HTERT RPE-1 (cell line): ENCODE measurements around the gene VIPR1.

Experiments
- in situ Hi-C: fragments of 300-500 bp; cut with MboI; formaldehyde crosslinking; loops from 4 replicates; pipeline ENCODE4 v1.14.3; 2020; ENCODE audit warnings: low sequenced_read_pairs

The VIPR1 gene

DNA sequence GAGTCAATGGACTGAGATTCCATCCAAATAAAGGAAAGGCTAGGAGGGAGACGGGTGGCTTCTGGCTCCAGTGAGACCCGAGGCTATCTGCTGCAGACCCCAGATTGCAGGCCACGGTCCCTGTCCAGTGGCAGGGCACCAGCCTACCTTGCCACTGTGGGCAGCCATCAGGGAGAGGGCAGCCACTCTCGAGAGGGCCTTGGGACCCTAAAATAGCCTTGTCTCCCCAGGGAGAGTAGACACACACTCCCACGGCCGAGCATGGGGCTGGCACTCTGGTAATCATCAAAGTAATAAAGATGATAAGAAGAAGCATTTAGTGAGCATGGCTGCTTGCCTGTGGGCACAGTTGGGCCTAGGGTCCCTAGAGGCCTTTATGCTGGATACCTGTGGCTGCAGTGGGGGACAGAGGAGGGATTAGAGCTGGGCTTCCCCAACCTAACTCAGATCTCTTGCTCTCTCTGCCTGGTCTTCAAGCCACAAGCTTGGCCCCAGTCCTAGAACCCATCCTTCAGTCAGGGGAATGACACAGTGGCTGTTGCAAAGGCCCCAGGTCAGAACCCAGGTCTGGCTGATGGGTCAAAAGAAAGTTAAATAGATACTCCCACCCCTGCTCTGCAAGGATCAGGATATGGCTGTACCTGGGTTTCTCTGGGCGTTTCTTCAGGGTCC, 9.2 kb upstream of the VIPR1 start:
- in situ Hi-C loops, result no loop called here

DNA sequence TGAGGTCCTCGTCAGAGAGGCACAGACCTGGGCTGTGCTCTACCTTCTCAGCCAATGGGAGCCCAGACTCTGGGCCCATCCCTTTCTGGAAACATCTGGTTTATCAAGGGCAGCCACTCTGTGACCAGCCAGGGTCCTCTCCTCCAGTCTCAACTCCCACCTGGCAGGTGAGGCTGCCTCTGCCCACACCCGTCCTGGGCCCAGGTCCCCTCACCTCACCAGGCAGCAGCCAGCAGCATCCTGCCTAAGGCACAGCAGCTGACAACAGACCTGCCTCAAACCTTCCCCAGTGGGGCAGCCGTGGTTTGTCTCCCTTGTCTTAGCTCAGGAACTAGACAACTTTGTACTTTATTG, 8.7 kb upstream of the VIPR1 start:
- in situ Hi-C loops, result no loop called here

DNA sequence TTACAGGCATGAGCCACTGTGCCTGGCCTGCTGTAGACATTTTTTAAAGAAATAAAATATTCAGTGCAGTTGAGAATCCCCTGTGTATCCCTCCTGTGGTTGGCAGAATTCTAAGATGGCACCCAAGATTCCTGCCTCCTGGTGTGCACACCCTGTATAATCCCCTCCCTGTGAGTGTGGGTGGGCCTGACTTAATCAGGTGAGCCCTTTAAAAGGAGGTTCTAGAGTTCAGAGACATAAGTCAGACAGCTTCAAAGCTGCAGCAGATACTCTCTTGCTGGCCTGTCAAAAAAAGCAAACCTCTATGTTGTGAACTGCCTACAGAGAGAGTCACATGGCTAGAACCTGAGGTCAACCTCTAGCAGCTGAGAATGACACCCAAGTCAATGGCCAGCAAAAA, 7.0 kb upstream of the VIPR1 start:
- in situ Hi-C loops, result no loop called here

DNA sequence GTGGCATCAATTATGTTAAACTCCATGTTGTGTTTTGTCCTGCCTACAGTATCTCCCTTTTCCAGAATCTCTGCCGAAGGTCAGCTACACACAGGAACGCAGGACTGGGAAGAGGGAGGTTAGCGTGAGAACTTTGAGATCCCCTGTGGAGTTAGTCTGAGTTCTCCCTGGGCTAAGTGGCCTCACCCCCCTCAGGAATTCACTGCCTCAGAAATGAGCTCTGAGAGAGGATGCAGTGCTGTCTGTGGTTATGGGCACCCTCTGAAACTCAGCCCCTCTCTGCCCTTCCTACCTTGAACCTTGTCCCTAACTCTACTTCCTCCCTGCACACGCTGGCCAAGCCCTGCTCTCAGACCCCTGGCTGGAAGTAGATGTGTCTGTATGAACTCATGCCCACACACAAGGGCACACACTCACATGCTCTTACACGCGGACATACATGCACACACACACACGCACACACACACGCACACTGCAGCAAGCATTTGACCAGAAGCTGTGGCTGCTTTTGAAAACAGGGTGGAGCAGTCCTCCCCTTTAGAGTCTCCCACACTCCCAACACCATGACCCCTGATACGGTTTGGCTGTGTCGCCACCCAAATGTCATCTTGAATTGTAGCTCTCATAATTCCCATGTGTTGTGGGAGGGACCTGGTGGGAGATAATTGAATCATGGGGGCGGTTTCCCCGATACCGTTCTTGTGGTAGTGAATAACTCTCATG, 5.3 kb upstream of the VIPR1 start:
- in situ Hi-C loops, result no loop called here

DNA sequence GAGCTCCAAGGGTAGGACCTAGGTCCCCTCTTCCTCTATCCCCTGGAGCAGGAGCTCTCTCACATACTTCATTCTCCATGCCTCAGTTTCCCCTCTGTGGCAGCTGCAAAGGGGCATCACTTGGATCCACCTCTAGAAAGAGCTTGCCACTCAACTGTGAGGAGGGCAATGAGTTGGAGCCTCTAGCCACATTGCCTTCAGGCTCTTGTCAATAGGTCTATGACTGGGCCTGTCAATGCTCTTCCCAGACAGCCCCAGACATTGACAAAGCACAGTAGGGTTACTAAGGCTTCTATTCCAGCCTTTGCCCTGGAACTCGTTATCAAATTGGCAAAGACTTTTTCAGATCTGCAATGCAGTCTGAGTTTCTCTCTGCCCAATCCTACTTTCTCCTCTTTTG, 4.4 kb upstream of the VIPR1 start:
- in situ Hi-C loops, result no loop called here

DNA sequence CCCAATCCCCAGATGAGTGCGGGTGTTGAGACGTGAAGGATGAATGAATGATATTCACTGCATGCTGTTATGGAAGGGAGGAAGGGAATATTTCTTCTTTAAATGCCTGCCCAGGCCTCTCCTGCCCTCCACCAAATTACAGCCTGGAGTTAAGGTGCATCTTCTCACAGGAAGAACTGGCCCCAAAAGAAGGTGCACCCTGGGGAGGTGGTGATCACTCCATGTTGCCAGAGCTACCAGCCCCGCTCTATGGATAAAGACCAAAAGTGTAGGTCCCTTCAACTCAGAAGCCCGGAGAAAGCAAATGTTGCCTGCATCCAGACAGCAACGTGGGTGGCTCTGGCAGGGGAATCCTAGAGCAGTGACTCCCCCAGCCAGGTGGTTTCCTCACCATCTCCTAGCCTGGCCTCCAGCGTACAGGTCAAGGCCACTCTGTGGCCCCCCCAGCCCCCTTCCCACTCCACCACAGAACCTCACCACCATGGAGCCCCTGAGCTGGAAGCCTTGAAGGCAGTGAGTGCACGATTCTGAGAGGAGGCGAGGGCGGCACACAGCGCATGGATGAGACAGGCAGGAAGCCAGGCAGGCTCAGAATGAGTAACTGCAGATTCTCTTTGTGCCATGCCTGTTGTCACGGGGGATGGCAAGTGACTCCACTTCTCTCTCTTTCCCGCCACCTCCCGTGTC, 3.5 kb upstream of the VIPR1 start:
- in situ Hi-C loops, result no loop called here

DNA sequence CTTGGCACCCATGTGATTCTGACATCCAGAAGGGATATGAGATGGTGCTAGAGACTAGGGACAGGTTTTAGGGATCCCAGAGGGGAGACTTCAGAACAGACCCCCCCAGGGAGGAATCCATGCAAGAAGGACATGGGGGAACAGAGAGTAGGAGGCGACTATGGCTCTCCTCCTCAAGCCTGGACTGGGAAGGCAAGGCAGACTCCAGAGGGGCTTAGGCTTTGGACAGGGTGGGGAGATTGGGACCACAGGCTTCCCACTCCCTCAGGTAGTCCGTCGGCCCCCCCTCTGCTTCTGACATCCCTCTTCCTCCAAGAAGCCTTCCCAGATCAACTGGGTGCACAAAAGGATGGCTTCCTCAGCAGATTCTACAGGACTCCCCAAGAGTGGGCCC, 3.0 kb upstream of the VIPR1 start:
- in situ Hi-C loops, result no loop called here

DNA sequence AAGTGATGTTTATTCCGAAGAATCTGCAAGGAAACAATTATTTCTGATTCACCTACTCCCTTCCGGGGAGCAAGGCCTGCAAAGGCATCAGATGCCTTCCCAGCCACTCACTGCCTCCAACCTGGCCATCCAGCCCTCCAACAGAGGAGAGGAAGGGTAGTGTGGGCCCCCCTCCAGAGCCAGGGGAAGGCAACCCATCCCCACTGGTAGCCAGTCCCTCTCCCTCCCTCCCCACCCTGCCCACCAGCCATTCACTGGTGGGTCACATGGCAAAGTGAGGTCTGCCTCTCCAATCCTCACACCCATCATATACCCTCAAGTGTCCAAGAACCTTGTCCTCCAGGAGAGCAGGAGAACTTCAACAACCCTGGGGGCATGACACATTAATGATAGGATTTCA, 2.4 kb upstream of the VIPR1 start:
- in situ Hi-C loops, result no loop called here

DNA sequence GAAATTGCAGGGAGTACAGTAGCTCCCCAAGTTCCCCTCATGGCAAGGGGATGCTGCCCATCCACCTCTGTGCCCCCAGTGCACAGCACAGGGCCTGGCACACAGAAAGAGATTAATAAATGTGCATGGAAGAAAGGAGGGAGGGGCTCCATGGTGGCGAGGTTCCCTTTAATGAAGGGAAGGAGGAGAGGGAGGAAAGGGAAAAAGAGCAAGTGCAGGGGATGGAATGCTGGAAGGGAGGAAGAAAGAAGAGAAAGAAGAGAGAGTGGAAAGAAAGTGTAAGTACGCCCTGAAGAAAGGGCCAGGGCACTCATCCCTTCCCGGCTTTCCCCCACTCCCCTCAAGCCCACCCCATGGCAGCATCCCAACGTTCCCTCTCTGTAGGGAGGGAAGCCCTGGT, 1.5 kb upstream of the VIPR1 start:
- in situ Hi-C loops, result no loop called here

DNA sequence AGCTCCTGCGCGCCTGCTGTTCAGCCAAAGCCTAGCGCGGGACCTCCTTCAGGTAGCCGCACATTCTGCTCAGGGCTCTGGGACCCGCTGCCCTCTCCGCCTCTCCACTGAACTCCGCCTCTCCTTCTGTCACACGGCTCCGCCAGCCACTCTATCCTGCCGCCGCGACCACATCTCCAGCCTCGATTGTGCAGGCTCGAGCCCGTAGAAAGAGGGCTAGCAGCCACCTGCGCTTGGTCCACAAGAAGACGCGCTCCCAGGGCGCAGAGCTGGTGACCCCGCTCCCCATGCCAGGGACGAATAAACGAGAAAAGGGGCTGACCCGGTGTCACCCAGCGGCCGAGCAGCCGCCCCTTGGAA, 1.1 kb upstream of the VIPR1 start:
- in situ Hi-C loops, result no loop called here

DNA sequence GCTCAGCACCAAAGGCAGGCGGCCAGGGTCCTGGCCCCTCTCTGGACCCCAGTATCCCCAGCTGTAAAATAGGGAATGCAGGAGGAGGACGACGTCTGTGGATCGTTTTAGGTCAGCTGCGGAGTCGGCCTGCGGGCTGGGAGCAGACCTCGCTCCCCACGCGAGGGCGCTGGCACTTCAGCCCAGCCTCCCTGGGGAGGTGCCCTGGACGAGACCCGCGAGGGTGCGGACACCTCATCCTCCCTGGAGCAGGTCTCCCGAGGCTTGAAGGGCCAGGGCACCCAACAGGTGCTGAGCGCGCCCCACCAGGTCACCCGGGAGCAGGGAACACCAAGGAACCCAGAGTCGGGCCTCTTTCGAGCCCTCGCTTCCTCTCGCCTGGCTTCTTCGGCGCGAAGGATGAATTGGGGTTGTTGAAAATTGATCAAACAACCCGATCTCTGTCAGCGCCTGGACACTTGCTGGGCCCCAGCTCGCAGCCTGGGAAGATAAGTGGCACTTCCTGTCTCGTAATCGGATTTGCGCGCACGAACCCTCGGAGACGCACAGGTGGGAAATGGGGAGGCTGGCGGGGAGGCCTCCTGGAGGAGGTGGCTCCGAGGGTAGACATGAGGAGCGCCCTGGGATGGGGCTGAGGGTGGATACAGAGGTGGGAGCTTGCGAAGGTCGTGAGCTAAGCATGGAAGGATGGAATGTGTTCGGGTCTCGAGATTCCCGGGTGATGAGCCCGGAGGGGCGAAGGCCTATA, 588 bp upstream of the VIPR1 start:
- in situ Hi-C loops, result no loop called here

DNA sequence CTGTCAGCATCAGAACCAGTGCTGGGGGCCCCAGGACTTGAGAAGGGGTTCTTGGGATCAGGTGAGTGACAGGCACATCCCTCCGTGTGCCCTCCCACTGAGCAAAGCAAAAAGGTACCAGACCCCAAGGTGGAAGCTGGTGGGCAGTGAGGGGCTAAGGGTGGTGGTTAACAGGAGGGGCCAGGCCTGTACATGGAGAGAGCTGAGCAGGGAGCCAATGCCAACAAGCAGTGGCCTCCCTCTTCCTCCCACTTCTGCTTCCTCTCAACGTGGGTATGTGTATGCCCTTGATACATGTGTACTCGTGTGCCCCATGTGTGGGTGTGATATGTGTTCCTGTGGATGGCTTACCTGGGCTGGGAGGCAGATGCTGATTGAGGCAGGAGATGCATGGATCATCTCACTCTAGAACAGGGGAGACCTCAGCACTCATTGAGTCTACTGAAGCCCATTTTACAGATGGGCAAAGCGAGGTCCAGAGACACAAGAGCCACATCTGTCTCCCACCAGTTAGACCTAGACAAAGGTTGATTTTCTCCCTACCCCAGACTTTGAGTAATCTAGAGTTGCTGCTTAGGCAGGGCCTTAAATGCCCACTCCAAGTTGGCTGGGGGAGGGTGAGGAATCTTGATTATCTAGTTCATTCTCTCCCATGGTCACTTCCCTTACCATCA, 945 bp downstream of the VIPR1 start:
- in situ Hi-C loops, result no loop called here

DNA sequence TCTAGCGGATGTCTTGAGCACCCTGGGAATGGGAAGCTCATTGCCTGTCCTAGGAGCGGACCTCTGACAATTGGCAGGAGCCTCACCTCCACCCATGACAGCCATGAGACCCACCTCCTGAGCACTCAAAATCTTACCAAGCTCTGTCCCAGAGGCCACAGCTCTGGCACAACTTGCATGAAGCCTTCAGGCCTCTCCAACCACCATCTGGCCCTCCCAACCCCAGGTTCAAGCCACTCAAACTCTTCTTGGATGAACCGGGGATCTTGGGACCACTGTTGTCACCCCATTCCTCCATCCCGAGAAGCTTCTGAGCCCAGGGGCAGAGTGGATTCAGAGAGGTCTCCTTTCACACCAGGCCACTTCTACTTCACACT, 1.5 kb downstream of the VIPR1 start:
- in situ Hi-C loops, result no loop called here

DNA sequence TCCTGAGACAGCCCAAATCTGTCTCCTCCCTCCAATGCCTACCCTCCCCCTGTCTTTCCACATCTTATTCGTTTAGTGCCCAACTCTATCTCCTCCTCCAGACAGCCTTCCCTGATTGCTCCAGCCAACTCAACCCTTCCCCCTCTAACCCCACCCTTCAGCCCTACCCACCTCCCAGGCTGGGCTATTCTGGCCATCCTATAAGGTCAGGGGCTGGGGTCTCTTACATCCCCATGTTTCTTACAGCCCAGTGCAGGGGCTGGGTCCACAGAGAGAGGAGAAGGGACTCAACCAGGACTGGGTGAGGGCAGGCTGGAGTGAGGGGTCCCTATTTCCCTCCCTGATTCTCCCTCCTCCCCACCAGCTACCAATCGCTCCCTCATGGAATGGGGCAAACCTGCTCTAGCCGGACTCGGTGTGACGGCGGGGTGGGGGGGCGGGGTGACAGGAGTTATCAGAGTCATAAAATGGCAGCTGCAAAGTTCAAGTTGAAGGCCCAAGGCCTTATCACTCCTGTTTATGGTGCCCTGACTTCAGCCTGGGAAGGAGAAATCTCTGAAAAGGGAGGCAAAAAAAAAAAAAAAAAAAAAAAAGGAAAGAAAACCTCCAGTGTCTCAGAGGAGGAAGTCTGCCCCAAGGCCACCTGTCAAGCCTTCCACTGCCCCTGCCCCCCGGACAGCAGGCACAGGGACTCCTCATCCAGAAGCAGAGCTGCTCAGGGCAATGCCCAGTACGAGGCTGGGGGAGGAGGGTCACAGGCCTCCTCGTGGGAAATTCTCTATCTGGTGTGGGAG, 2.1 kb downstream of the VIPR1 start:
- in situ Hi-C loops, result no loop called here

DNA sequence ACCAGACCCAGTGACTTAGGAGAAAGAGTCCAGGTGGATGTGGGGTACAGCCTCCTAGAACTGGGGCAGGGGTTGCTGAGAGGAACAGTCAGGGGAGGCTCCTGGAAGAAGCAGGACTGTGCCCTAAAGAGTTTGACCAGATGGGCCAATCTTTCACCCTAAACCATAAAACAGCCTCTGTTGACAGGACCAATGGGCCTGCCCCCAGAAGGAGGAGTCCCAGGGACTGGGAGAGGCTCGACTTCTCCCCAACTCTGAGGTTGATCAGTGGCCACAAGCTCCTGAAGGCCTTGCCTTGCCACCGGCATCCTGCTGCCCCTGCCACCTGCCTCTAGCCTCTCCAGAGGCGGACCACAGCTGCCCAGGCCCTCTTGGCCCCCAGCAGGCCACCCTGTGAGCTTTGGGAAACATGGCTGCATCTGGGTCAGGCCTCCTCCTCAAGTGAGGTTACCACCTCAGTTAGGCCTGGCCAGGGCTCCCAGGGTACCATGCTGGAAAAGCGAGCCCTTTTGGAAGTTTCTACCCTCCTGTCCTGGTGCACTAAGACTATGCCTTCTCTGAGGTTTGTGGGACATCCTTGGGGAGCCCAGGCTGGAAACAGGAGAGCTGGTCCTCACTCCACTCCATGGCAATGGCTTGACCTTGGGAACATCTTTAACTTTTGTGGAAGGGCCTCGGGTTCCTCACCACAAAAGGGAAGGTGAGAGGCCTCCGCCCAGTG, 2.8 kb downstream of the VIPR1 start:
- in situ Hi-C loops, result no loop called here

DNA sequence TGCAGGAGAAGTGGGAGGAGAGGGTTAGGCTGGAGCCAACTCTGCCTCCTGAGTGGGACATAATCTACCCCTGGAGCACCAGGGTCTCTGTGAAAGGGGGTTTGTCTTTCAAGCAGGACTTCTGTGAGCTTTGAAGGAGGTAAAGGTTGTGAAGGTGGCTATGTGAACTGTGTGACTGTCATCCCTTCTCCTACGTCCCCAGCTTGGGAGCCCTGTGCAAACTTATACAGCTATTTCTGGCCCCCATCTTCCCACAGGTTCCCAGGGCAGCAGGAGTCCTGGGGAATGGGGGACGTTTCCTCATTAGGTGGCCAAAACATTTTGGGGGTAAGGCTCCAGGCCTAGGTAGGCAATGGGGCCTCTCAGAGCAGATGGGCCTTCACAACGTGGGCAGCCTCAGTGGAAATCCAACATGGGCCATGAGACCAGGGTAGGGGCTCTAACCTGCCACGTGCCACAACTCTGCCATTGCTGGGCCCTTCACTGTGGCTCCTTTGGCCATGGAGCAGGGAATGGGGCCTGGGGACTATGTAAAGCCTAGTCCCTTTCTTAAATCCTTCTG, 3.5 kb downstream of the VIPR1 start:
- in situ Hi-C loops, result no loop called here

DNA sequence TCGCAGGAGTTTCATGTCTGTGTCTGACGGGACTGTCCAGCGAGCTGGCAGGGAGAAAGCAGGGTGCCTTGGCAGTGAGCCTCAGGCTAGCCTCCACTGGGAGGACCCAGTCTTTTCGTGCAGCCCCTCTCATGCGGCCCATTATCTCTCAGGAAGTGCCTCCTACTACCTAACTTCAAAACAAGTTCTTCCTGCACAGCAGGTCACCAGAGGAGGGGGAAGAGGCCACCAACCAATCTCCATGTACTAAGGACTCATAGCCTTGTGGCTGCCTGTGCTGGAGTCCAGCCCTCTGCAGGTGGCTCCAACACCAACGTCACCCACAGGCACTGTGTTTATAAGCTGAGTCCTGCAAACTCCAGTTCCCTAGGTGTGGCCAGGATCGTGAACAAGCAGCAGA, 4.8 kb downstream of the VIPR1 start:
- in situ Hi-C loops, result no loop called here

DNA sequence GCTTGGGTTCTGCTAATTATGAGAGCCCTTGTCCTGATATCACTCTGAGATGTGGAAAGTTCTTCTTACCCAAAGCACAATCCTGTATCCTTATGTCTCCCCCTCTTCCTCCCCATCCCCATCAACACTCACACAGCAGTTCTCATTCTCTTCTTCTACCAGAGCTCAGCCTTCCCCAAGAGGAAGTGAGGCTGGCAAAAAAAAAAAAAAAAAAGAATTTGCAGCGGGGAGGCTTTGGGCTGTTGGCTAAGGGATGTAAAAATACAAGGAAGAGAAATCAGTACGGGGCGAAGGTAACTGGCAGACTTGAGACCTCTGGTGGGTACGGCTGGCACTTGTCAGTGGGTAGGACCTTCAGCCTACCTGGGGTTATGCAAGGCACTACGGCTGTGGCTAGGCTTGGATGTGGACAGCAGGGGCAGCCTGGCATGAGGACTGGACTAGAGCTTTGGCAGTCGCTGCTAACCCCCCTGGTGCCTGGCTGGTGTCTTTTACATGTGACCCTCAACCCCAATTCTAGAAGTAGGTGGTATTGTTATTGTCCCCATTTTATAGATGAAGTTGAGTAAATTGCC, 5.4 kb downstream of the VIPR1 start:
- in situ Hi-C loops, result no loop called here

DNA sequence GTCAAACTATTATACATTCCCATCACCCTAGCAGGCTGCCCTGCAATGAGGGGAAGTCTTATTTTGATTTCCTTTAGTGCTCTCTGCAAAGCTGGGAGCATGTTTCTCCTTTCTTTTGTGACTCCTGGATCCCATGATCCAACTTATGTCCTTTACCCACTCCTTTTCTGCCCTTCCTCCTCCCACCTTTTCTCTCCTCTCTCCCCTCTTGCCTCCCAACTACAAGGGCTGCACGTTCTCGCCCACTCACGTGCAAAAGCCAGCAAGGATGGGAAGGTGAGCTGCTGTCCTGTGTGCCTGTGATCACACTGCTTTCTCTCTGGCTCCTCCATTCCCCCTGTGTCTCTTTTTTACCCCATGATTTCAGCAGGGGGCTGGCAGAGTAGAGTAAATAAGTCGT, 6.1 kb downstream of the VIPR1 start:
- in situ Hi-C loops, result no loop called here
